NCI-H82 treated with DMSO at 0.1 percent for 48 hours (cell line): ENCODE results near the gene NPC1.
A peak's percentile ranks its signal among the peaks of the same experiment; 100 is the strongest.
"Not testable (repeated sequence)": the region's sequence is repeated elsewhere in the genome, so short reads cannot be mapped to it uniquely, and the experiment has no call there.

ENCODE experiments used
- DNase-seq: peaks from one replicate; lab custom pipeline; 2025; ENCODE audit not compliant: unreplicated experiment; lab: John Stamatoyannopoulos, UW

Gene NPC1

GRCh38 chr18:23586249-23587196 lies at the start of gene NPC1:
Gene NPC1, minus strand, starts transcription at chr18:23586506. Its CDS starts 163 bp downstream, at chr18:23586343.
- DNase-seq: peak; percentile 49

- no peak for DNase-seq
Observed at GRCh38 chr18:23636071-23636399, 49.7 kb upstream of the NPC1 start.

- DNase-seq: no peak
Observed at GRCh38 chr18:23635283-23636070, 49.2 kb upstream of the NPC1 start.

GRCh38 chr18:23634692-23635091 lies 48.4 kb upstream of the NPC1 start:
- DNase-seq: no peak

- DNase-seq: no peak
Observed at GRCh38 chr18:23632615-23633014, 46.3 kb upstream of the NPC1 start.

- DNase-seq: no peak
Observed at GRCh38 chr18:23631746-23632145, 45.4 kb upstream of the NPC1 start.

GRCh38 chr18:23631312-23631711 lies 45.0 kb upstream of the NPC1 start:
- DNase-seq: no peak

GRCh38 chr18:23629444-23629946 lies 43.2 kb upstream of the NPC1 start:
- DNase-seq: no peak

- no peak for DNase-seq
Observed at GRCh38 chr18:23627970-23628369, 41.7 kb upstream of the NPC1 start.

- DNase-seq: no peak
Observed at GRCh38 chr18:23627321-23627720, 41.0 kb upstream of the NPC1 start.

GRCh38 chr18:23626451-23627279 lies 40.4 kb upstream of the NPC1 start:
- DNase-seq: no peak

- no peak for DNase-seq
Observed at GRCh38 chr18:23623040-23623439, 36.7 kb upstream of the NPC1 start.

- no peak for DNase-seq
Observed at GRCh38 chr18:23619388-23619881, 33.1 kb upstream of the NPC1 start.

GRCh38 chr18:23618862-23619387 lies 32.6 kb upstream of the NPC1 start:
- no peak for DNase-seq

- no peak for DNase-seq
Observed at GRCh38 chr18:23617412-23618014, 31.2 kb upstream of the NPC1 start.

GRCh38 chr18:23616258-23616657 lies 30.0 kb upstream of the NPC1 start:
- DNase-seq: no peak

GRCh38 chr18:23614891-23615290 lies 28.6 kb upstream of the NPC1 start:
- no peak for DNase-seq

- no peak for DNase-seq
Observed at GRCh38 chr18:23614413-23614812, 28.1 kb upstream of the NPC1 start.

- not testable (repeated sequence) for DNase-seq
Observed at GRCh38 chr18:23613091-23613475, 26.8 kb upstream of the NPC1 start.

GRCh38 chr18:23612434-23613090 lies 26.3 kb upstream of the NPC1 start:
- no peak for DNase-seq
